ENCODE data around the gene NFIB. TPM values are rescaled to one million over a fixed set of nuclear protein-coding genes. Genes with fewer than 3 reads are reported as not detected.

Gene NFIB
- total and polyA plus RNA-seq, 2 of the 8 experiments (the other 6 are each of a cell fraction or from before 2014, with no cell fraction given) = 2.6 to 13.1 TPM

DNA sequence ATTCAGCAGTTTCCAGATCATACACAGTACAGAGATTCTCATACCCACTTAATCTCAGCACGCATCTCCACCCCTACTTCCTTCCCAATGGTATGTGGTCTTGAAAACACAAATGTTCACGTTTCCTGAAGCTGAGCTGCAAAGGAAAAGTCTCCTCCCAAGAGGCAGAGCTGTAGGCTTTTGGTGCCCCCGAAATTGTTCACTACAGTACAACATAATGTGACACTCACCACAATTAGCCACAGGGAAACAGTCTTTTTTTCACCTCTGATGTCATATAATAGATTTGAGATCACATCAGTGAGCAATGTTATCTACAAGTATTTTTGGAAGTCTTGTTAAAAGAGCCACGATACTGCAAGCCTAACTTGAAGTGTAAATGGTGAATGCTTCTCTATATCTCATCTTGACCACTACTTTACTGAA, 40.2 kb downstream of the NFIB start:
- Histone ChIP-seq H3K4ac (replicated peaks; ENCODE audit: insufficient read length, low read depth, low read length) (no peak overlapping the region), H4K5ac (ENCODE audit: insufficient read length, low read depth, low read length) (peak overlapping the region; percentile 31), H4K20me1 (replicated peaks in 1 of 2; ENCODE audit: control insufficient read depth in 1 of 2, insufficient read depth in 2 of 2, low read length in 2 of 2) (no peaks in the 10 kb centered on the region), H3K14ac (ENCODE audit: insufficient read length) (no peak overlapping the region), H3K79me1 (ENCODE audit: low read depth, low read length) (no peaks in the 10 kb centered on the region), H4K91ac (replicated peaks; ENCODE audit: insufficient read length, low read length) (no peak overlapping the region), H3K9me3 (ENCODE audit: insufficient read depth in 2 of 2, low read depth in 1 of 2, low read length in 1 of 2) (no peaks in the 10 kb centered on the region), H2BK5ac (ENCODE audit: low read depth, low read length) (peak overlapping the region; percentile 83), H3K18ac (ENCODE audit: extremely low read depth, low read length) (no peak overlapping the region; the same call in 1 of the 2 replicates), H3K27me3 (replicated peaks in 1 of 4; ENCODE audit: control insufficient read depth in 3 of 4, extremely low read depth in 1 of 4, insufficient read depth in 3 of 4, low read length in 3 of 4) (no peaks in the 10 kb centered on the region), H2AK5ac (ENCODE audit: low read depth, low read length) (no peak overlapping the region), H3K9ac (replicated peaks in 1 of 4; ENCODE audit: extremely low read depth in 1 of 4, low read depth in 3 of 4, low read length in 3 of 4) (no peak overlapping the region), H2AFZ (ENCODE audit: low read length) (0 out of 2 replicates have a peak overlapping the region, but pooled peaks have one; percentile 14), H4K8ac (ENCODE audit: extremely low read depth, insufficient read depth, low read length) (no peak overlapping the region), H3K79me2 (ENCODE audit: control insufficient read depth in 1 of 2, insufficient read depth in 2 of 2, low read length in 2 of 2) (peaks cover 0 to 13% of the 10 kb centered on the region in 2 experiments; a peak in 2 of 4 replicates), H3K56ac (replicated peaks; ENCODE audit: insufficient read length, low read depth, low read length) (no peak overlapping the region), H3K23ac (ENCODE audit: insufficient read length) (no peak overlapping the region), H3K27ac (ENCODE audit: low read depth, low read length) (peak overlapping the region; percentile 53; the same call in 1 of the 2 replicates), H3K4me2 (ENCODE audit: insufficient read depth in 1 of 2, low read depth in 2 of 2, low read length in 2 of 2) (peak overlapping the region; percentile 57 to 72), H3K23me2 (ENCODE audit: low read depth, low read length) (peaks cover 3% of the 10 kb centered on the region; the same call in 1 of the 2 replicates), H2BK120ac (replicated peaks; ENCODE audit: low read depth, low read length) (no peak overlapping the region), H3K4me3 (ENCODE audit: extremely low read depth in 1 of 4, insufficient read depth in 2 of 4, low read depth in 3 of 4, low read length in 4 of 4) (peak overlapping the region in 1 of 4 experiments; percentile 49; a peak in 2 of 8 replicates), H2BK15ac (ENCODE audit: low read length) (no peak overlapping the region), H3K4me1 (replicated peaks in 1 of 4; ENCODE audit: control insufficient read depth in 3 of 4, insufficient read depth in 4 of 4, low read length in 3 of 4) (peaks cover 6 to 32% (median 21%) of the 10 kb centered on the region in 4 experiments), H2BK20ac (ENCODE audit: low read length) (no peak overlapping the region), H3K36me3 (ENCODE audit: control insufficient read depth in 2 of 4, insufficient read depth in 4 of 4, low read length in 3 of 4) (no peaks in the 10 kb centered on the region), H2BK12ac (ENCODE audit: low read depth, low read length) (peak overlapping the region; percentile 3)
- ChIA-PET CTCF (ENCODE audit: partially characterized antibody) (interaction anchor here (0.6 to 1.5 kb wide), 3 partner anchors 13 to 79 kb away, joined by 3 to 6 read pairs (median 5); no protein-coding TSS in a partner anchor), POLR2A (ENCODE audit: partially characterized antibody) (interaction anchor here (1.0 to 2.0 kb wide), 5 partner anchors 9 to 219 kb away, joined by 3 to 5 read pairs (median 3); no protein-coding TSS in a partner anchor)
- 38% methylated on average over 4 of the region's 4 CpGs; no CpG with 5 or more reads in 1 of the 2 experiments for WGBS, 2 experiments (ENCODE audit: extremely low coverage in 1 of 2, insufficient coverage in 1 of 2, insufficient read length in 1 of 2, insufficient replicate concordance in 2 of 2, low coverage in 1 of 2, low lambda C conversion rate in 2 of 2, missing lambda C conversion rate in 1 of 2)
- no peak for TF ChIP-seq SIX5 (IDR thresholded peaks at IDR 0.05; ENCODE audit: low read depth, low read length)
- 0 out of 2 replicates have a peak, but pooled peaks have one; percentile 13 for TF ChIP-seq RBBP5 (IDR thresholded peaks at IDR 0.05; ENCODE audit: borderline replicate concordance, low read depth, low read length)
- TF ChIP-seq, protein P1, sequence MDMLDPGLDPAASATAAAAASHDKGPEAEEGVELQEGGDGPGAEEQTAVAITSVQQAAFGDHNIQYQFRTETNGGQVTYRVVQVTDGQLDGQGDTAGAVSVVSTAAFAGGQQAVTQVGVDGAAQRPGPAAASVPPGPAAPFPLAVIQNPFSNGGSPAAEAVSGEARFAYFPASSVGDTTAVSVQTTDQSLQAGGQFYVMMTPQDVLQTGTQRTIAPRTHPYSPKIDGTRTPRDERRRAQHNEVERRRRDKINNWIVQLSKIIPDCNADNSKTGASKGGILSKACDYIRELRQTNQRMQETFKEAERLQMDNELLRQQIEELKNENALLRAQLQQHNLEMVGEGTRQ (IDR thresholded peaks at IDR 0.05; ENCODE audit: low read length) = no peak
- no peak for TF ChIP-seq SP2 (IDR thresholded peaks at IDR 0.05; ENCODE audit: low read length)
- DNase-seq (ENCODE audit: low read depth in 1 of 2, low spot score in 2 of 2) (no peak), FAIRE-seq (peak; percentile 7)
